Measurements from ENCODE around the gene PRIMPOL. TPM values are rescaled to one million over a fixed set of nuclear protein-coding genes. Genes with fewer than 3 reads are reported as not detected.

The PRIMPOL gene
- total RNA-seq, 2 donors from 2014 or later, result 23.6 to 35.7 TPM

DNA sequence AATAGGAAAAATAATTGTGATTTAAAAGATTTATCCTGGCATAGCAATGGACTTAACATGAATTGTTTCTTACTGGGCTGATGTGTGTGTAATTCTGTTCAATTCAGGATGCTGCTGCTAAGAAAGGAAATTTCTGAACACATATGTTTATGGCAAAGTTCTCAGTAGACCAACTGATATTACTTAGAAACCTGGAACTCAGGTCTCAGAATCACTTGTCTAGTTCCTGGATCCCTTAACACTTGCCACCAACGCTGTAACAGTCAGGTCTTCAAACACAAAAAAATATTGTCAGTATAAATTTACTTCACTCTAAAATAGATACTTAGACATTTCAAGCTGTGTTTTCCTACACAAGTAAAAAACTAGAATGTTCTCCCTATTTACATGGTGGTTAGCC, 5.8 kb upstream of the PRIMPOL start:
- Histone ChIP-seq H3K4me3 (peak overlapping the region; percentile 13), H3K36me3 (no peaks in the 10 kb centered on the region), H3K27me3 (replicated peaks; ENCODE audit: insufficient read depth) (no peaks in the 10 kb centered on the region), H3K27ac (peak overlapping the region; percentile 26 to 55), H3K4me1 (ENCODE audit: control insufficient read depth in 1 of 2, low read depth in 2 of 2) (peaks cover 33 to 59% of the 10 kb centered on the region in 2 donors), H3K9me3 (no peaks in the 10 kb centered on the region)
- no peak for ATAC-seq (ENCODE audit: insufficient number of reproducible peaks, low FRiP score, low read depth)
- TF ChIP-seq, protein P1, sequence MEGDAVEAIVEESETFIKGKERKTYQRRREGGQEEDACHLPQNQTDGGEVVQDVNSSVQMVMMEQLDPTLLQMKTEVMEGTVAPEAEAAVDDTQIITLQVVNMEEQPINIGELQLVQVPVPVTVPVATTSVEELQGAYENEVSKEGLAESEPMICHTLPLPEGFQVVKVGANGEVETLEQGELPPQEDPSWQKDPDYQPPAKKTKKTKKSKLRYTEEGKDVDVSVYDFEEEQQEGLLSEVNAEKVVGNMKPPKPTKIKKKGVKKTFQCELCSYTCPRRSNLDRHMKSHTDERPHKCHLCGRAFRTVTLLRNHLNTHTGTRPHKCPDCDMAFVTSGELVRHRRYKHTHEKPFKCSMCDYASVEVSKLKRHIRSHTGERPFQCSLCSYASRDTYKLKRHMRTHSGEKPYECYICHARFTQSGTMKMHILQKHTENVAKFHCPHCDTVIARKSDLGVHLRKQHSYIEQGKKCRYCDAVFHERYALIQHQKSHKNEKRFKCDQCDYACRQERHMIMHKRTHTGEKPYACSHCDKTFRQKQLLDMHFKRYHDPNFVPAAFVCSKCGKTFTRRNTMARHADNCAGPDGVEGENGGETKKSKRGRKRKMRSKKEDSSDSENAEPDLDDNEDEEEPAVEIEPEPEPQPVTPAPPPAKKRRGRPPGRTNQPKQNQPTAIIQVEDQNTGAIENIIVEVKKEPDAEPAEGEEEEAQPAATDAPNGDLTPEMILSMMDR (IDR thresholded peaks at IDR 0.05), result no peak
- DNase-seq (ENCODE audit: low spot score), result no peak

DNA sequence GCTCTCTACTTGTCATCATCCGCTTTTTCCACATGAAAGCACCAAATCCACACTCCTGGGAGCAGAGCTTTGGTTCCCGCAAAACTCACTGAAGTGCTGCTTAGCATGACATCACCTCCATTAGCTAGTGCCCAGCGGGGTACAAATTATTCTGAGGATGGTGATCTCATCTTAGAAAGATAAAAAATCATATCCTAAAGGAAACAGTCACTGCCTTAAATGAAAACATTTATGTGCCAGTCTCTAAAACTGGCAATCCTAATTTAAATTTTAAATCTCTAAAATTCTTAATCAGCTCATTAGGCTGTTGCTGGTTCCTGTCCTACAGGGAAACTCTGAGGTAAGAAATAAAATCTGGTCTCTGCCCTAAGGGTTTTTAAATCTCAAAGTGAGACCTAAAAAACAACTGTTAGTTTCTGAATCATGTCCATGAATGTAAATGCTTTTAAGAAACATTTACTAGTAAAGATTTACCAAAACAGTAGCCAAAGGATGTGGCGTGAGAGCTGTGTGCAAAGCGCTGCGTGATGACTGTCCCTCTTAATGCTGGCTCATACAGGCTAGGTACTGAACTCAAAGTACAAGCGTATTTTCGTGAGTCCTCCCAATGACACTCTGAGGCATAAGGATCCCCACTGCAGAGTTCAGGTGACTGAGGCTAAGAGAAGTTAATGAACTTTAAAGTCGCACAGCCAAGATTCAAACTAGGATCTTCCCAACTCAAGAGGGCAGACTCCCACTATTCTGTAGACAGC, 4.8 kb upstream of the PRIMPOL start:
- Histone ChIP-seq H3K36me3 (no peaks in the 10 kb centered on the region), H3K27ac (peak overlapping the region; percentile 26 to 99), H3K9me3 (no peaks in the 10 kb centered on the region), H3K27me3 (replicated peaks; ENCODE audit: insufficient read depth) (no peaks in the 10 kb centered on the region), H3K4me1 (ENCODE audit: control insufficient read depth in 1 of 2, low read depth in 2 of 2) (peaks cover 33 to 59% of the 10 kb centered on the region in 2 donors), H3K4me3 (no peak overlapping the region)
- DNase-seq (ENCODE audit: low spot score), result no peak
- TF ChIP-seq, protein P1 (IDR thresholded peaks at IDR 0.05), result no peak
- peak; percentile 24 for ATAC-seq (ENCODE audit: insufficient number of reproducible peaks, low FRiP score, low read depth)

DNA sequence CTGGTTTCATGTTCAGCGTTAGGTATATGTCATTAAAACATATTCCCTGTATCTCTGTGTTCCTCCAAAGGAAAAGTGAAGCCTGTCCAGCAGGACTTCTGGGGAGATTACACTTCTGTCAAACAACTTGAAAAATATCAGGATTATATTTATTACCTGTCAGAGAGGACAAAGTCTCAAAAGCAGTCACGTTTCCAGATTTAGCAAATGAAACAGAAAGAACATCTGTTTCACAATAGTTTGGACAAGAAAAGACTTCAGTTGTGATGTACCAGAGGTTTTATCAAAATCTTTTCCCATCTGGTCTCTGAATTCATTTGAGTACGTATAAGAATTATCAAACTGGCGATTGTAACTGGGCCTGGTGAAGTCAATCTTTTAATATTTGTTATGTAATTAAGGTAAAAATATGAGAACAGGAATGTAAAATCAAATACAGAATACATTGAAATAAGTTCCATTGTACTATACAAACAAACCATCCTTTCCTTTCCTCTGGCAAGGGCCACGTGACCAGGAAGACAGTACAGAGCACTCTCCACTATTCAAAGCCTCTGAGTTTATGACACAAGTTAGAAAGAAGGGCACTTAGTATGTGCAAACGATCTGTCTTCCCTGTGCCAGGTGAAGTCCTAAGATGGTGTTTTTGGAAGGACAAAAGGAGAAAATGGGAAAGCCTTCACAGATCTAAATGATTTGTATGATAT, 3.5 kb upstream of the PRIMPOL start:
- ATAC-seq (ENCODE audit: insufficient number of reproducible peaks, low FRiP score, low read depth), result no peak
- Histone ChIP-seq H3K36me3 (no peaks in the 10 kb centered on the region), H3K4me3 (no peak overlapping the region), H3K9me3 (no peaks in the 10 kb centered on the region), H3K4me1 (ENCODE audit: control insufficient read depth in 1 of 2, low read depth in 2 of 2) (peaks cover 39 to 62% of the 10 kb centered on the region in 2 donors), H3K27me3 (replicated peaks; ENCODE audit: insufficient read depth) (no peaks in the 10 kb centered on the region), H3K27ac (peak overlapping the region in 1 of 2 donors; percentile 99)
- TF ChIP-seq, protein P1 (IDR thresholded peaks at IDR 0.05), result no peak
- no peak for DNase-seq (ENCODE audit: low spot score)

DNA sequence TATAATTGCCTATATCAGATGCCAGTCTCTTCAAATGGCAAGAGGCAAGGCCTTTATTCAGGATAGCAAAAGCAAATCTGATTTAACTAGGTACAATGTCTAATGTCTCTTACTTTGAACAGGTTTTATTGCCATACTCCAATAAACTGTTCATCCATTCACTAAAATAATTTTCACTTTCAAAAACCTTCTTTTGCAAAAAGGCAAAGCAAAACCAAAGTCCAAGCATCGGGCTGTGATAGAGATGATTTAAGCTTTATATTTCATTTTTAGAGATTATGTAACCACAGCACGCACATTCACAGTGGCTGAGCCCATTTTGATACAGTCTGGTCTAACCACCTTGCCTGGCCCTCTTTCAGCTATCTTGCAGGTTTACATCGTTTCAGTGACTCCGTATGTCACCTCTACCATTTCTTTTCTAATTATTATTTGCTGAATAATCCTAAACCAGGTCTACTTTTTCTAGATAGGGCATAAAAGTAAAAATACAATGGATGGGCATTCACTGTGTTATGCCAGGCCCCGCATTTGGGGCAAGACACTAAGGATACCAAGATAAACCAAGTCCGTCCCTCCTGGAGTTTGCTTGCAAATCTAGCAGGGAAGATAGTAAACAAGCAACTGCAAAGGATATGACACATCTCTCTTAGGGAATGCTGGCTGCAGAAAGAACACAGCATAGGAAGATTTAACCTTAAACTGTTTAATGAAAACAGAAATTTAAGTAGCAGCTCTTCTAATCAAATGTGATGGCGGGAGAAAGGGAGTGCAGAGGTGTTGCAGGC, 2.1 kb upstream of the PRIMPOL start:
- Histone ChIP-seq H3K27ac (peak overlapping the region; percentile 99), H3K9me3 (no peaks in the 10 kb centered on the region), H3K27me3 (replicated peaks; ENCODE audit: insufficient read depth) (no peaks in the 10 kb centered on the region), H3K36me3 (no peaks in the 10 kb centered on the region), H3K4me3 (peak overlapping the region; percentile 84), H3K4me1 (ENCODE audit: control insufficient read depth in 1 of 2, low read depth in 2 of 2) (peaks cover 39 to 62% of the 10 kb centered on the region in 2 donors)
- ATAC-seq (ENCODE audit: insufficient number of reproducible peaks, low FRiP score, low read depth) (no peak), DNase-seq (ENCODE audit: low spot score) (no peak)
- TF ChIP-seq, protein P1 (IDR thresholded peaks at IDR 0.05), result no peak

DNA sequence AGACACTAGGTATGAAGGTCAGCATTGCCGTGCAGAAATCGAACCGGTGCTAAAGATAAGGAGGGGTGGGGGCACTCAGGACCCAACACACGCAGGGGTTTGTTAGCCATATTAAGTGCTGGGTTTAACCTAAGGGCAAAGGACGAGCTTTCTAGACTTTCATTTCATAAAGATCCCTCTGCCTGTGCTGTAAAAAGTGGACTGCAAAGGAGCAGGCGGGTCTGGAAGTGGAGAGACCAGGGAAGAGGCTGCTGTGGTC, 1.6 kb upstream of the PRIMPOL start:
- peaks cover 39 to 58% of the 10 kb centered on the region in 2 donors for H3K4me1 ChIP-seq (ENCODE audit: control insufficient read depth in 1 of 2, low read depth in 2 of 2)
- no peaks in the 10 kb centered on the region for H3K36me3 ChIP-seq
- H3K27ac ChIP-seq, result peak overlapping the region; percentile 99

More for the DNA sequence above, 1.6 kb upstream of the PRIMPOL start:
- no peaks in the 10 kb centered on the region for H3K9me3 ChIP-seq
- no peak for ATAC-seq (ENCODE audit: insufficient number of reproducible peaks, low FRiP score, low read depth)
- TF ChIP-seq, protein P1 (IDR thresholded peaks at IDR 0.05), result no peak
- no peak for DNase-seq (ENCODE audit: low spot score)
- peak overlapping the region; percentile 84 for H3K4me3 ChIP-seq
- H3K27me3 ChIP-seq (replicated peaks; ENCODE audit: insufficient read depth), result no peaks in the 10 kb centered on the region

All from thoracic aorta (tissue), 2 donors.